VCaP (cell line): Measurements from ENCODE around the gene JCAD.

Source experiments
- H3K27ac ChIP-seq: fragments of 450-650 bp; 2 replicates; pipeline ENCODE4 v1.5.1; 2017
- TF ChIP-seq, protein P1 (sequence below): fragments of 450-650 bp; conservative IDR thresholded peaks from 2 replicates; pipeline ENCODE4 v1.5.1; 2017; ENCODE audit warnings: mild to moderate bottlenecking, moderate library complexity

JCAD gene

DNA sequence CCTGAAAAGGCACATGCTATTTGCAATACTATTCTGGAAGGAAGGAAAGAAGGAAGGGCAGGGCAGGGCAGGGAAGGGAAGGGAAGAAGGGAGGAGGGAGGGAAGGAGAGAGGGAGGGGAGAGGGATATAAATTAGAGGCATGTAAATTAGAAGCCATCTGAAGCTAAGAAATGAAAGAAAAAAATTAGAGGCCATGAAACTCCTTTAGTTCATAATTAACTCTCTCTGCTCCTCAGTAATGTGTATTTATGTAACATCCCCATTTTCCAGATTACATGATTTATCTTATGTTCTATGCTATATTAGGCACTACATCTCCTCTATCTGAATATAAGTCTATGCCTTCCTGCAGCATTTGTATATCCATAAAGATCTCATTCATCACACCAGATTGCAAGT lies 12.7 kb upstream of the JCAD start:
- H3K27ac ChIP-seq = no peak overlapping the region
- TF ChIP-seq, protein P1, sequence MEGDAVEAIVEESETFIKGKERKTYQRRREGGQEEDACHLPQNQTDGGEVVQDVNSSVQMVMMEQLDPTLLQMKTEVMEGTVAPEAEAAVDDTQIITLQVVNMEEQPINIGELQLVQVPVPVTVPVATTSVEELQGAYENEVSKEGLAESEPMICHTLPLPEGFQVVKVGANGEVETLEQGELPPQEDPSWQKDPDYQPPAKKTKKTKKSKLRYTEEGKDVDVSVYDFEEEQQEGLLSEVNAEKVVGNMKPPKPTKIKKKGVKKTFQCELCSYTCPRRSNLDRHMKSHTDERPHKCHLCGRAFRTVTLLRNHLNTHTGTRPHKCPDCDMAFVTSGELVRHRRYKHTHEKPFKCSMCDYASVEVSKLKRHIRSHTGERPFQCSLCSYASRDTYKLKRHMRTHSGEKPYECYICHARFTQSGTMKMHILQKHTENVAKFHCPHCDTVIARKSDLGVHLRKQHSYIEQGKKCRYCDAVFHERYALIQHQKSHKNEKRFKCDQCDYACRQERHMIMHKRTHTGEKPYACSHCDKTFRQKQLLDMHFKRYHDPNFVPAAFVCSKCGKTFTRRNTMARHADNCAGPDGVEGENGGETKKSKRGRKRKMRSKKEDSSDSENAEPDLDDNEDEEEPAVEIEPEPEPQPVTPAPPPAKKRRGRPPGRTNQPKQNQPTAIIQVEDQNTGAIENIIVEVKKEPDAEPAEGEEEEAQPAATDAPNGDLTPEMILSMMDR = no peak

DNA sequence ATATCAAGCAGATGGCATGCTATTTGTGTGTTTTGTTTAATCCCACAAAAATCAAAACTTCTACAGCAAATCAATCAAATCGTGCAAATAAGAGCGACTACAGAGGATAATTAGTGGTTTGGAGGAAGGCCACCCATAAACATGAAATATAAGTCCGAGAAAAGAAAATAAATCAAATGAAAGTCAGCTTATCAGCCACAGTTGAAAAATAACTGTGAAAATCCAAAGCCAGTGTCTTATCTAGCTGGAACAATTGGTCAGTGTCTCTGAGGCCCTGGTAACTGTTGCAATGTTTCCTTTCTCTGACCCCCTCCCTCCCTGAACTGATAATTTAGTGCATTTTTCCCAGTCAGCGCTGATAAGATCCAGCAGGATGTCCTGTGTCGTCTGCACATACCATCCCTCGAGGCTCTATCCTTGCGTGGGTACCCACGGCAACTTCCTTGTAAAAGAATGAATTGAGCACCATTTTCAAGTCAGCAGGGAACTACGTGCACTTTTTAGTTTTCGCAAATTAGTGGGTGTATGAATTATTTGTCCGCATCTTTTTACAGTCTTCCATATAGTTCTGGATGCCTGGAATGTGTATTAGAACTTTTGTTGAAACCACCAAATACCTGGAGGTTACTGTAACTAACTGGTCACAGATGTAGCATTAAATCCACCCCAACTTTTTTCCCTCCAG lies 10.8 kb upstream of the JCAD start:
- TF ChIP-seq, protein P1 = no peak
- no peak overlapping the region for H3K27ac ChIP-seq

DNA sequence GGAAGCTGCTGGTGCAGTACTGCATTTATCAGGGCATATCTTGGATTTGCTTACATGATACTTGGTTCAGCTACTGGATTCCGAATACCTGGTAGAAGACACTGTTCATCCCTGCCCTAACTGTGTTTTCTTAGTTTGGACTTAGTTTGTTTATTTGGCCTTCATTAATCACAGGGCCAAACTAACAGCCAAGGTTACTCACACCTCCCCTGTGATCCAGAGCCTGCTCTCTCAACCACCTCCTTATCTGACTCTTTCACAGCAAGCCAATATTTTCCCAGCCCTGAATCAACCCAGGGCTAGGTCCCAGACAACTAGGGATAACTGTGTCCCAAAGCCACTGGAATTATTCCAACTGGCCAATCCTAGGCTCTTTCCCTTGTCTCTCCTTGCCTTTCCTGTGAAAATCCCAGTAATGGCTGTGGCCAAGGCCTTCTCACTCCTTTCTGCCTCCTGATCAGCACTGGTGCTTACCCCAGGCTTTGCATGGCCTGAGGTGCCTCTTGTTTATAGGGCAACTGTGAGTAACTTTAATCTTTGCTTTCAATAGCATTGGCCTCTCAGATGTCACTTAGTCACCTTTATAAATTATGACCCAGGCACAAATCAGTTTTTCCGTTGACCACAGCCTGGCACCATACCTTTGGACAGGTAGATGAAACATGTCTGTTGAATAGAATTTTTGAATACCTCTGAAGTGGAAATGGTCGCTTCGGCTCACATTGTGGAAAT lies 9.3 kb upstream of the JCAD start:
- H3K27ac ChIP-seq = no peak overlapping the region
- TF ChIP-seq, protein P1 = no peak

DNA sequence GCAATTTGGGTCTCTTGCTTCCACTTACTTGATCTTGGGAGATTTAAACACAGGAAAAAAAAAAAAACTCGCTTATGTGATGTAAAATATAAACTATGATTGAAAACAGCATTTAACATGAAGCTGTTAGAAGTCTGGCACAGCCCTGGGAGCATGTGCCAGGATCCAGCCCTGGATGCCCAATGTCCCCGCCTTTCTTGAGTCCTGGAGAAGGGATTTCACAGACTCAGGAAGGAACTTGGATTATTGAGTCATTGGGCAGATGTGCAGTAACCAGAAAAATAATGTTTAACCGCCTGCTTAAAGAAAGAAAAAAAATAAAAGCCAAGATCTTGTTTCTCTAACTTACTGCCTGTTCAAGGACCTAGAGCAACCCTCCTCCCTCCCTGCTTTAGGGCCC lies 3.7 kb upstream of the JCAD start:
- TF ChIP-seq, protein P1 = no peak
- no peak overlapping the region for H3K27ac ChIP-seq

DNA sequence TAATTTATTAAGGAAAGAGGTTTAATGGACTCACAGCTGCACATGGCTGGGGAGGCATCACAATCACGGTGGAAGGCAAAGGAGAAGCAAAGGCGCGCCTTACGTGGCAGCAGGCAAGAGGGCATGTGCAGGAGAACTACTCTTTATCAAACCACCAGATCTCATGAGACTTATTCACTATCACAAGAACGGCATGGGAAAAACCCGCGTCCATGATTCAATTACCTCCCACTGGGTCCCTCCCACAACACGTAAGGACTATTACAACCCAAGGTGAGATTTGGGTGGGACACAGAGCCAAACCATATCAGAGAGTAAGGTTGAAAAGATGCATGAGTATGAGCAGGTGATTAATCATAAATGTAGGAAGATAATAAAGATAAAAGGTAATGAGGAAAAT lies 3.2 kb upstream of the JCAD start:
- H3K27ac ChIP-seq = no peak overlapping the region
- TF ChIP-seq, protein P1 = no peak

DNA sequence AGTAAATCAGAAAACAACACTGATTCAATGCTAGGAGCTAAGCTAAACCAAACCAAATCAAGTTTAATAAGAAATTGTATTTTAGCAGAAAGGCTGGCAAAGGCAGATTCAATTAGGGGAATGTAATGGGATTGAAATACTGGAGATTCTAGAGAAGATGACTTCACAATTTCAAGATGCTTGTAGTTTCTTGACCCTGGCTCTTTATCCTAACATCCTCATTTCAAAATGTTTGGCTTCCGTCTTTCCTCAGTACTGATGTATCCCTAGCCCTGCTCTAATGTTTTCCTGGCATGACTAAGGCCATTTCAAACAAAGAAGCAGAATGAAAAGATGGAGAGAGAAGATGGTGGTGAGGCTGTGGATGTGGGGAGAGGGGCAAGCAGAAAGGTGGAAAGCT lies 2.7 kb upstream of the JCAD start:
- no peak overlapping the region for H3K27ac ChIP-seq
- TF ChIP-seq, protein P1 = no peak

DNA sequence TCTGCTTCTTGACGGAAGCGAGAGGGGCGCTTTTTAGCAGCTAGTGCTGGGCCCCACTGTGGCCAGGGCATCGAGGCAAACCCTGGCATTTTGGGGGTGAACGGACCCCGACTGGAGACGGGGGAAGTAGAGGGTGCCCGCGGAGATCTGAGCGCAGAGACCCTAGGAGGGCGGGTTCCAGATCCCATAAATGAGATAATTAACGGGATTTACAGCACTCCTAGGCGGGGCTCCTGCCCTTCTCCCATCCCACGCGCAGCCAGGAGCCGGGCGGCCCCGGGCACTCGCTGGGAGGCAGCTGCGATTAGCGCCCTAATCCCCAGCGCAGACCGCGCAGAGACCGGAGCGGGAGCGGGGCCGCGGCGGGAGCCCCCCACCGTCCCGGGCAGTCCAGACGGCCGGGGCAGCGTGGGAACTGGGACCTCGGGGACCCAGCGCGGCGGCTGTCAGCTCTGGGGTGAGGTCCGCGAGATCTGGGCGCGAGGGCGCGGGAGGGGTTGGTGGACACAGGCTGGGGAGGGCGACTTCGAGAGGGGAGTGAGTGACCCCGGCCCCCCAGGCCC lies 735 bp downstream of the JCAD start:
- TF ChIP-seq, protein P1 = no peak
- peak overlapping the region; percentile 53; the same call in 1 of the 2 replicates for H3K27ac ChIP-seq
